HG03432 (cell line): ENCODE results near the gene TNFSF11.

ENCODE experiments used
- ATAC-seq: cut with Tn5 transposase; IDR thresholded peaks from one replicate; pipeline ENCODE4 v1.9.1; 2021; ENCODE audit warnings: mild to moderate bottlenecking, moderate library complexity; ENCODE audit not compliant: unreplicated experiment

Gene TNFSF11

GRCh38 chr13:42607546-42607945 lies 33.6 kb downstream of the TNFSF11 start:
- ATAC-seq, result no peak

- ATAC-seq, result no peak
Observed at GRCh38 chr13:42610649-42611048, 36.7 kb downstream of the TNFSF11 start.

GRCh38 chr13:42611086-42611779 lies 37.3 kb downstream of the TNFSF11 start:
- no peak for ATAC-seq

- no peak for ATAC-seq
Observed at GRCh38 chr13:42612021-42612765, 38.2 kb downstream of the TNFSF11 start.

- no peak for ATAC-seq
Observed at GRCh38 chr13:42614436-42615035, 40.6 kb downstream of the TNFSF11 start.

- no peak for ATAC-seq
Observed at GRCh38 chr13:42615691-42616090, 41.7 kb downstream of the TNFSF11 start.

- ATAC-seq, result no peak
Observed at GRCh38 chr13:42617221-42617620, 43.3 kb downstream of the TNFSF11 start.

- ATAC-seq, result no peak
Observed at GRCh38 chr13:42623916-42624315, 50.0 kb downstream of the TNFSF11 start.

GRCh38 chr13:42625611-42626010 lies 51.7 kb downstream of the TNFSF11 start:
- no peak for ATAC-seq

- no peak for ATAC-seq
Observed at GRCh38 chr13:42626176-42626860, 52.4 kb downstream of the TNFSF11 start.

GRCh38 chr13:42628666-42629065 lies 54.7 kb downstream of the TNFSF11 start:
- no peak for ATAC-seq

- ATAC-seq, result no peak
Observed at GRCh38 chr13:42631181-42631580, 57.2 kb downstream of the TNFSF11 start.

GRCh38 chr13:42633495-42633894 lies 59.5 kb downstream of the TNFSF11 start:
- ATAC-seq, result no peak

- ATAC-seq, result no peak
Observed at GRCh38 chr13:42638101-42638500, 64.1 kb downstream of the TNFSF11 start.

GRCh38 chr13:42638886-42639285 lies 64.9 kb downstream of the TNFSF11 start:
- no peak for ATAC-seq

- no peak for ATAC-seq
Observed at GRCh38 chr13:42643076-42643475, 69.1 kb downstream of the TNFSF11 start.

- no peak for ATAC-seq
Observed at GRCh38 chr13:42644841-42645240, 70.9 kb downstream of the TNFSF11 start.

- no peak for ATAC-seq
Observed at GRCh38 chr13:42645717-42646116, 71.8 kb downstream of the TNFSF11 start.

- no peak for ATAC-seq
Observed at GRCh38 chr13:42649141-42649540, 75.2 kb downstream of the TNFSF11 start.

GRCh38 chr13:42649831-42650230 lies 75.9 kb downstream of the TNFSF11 start:
- ATAC-seq, result no peak

GRCh38 chr13:42650506-42650905 lies 76.6 kb downstream of the TNFSF11 start:
- ATAC-seq, result no peak
